ENCODE data around the gene ASCL3.
"Not testable (repeated sequence)": the region's sequence is repeated elsewhere in the genome, so short reads cannot be mapped to it uniquely, and the experiment has no call there.

Gene ASCL3

GRCh38 chr11:8910649-8911026 lies 32.2 kb downstream of the ASCL3 start:
- no peak for DNase-seq (ENCODE audit: low read depth)

GRCh38 chr11:8908099-8908498 lies 34.7 kb downstream of the ASCL3 start:
- DNase-seq (ENCODE audit: low read depth), result no peak

GRCh38 chr11:8907116-8907515 lies 35.7 kb downstream of the ASCL3 start:
- no peak for DNase-seq (ENCODE audit: low read depth)

- no peak for DNase-seq (ENCODE audit: low read depth)
These were observed 37.2 kb downstream of the ASCL3 start for GRCh38 chr11:8905528-8906165.

- DNase-seq (ENCODE audit: low read depth), result no peak
These were observed 43.6 kb downstream of the ASCL3 start for GRCh38 chr11:8899119-8899753.

- DNase-seq (ENCODE audit: low read depth), result not testable (repeated sequence)
These were observed 51.6 kb downstream of the ASCL3 start for GRCh38 chr11:8891185-8891584.
